A549 (cell line): ENCODE data around the gene AKAP10. TPM values are rescaled to one million over a fixed set of nuclear protein-coding genes. Genes with fewer than 3 reads are reported as not detected.
"Not testable (repeated sequence)": the region's sequence is repeated elsewhere in the genome, so short reads cannot be mapped to it uniquely, and the experiment has no call there.

Experiments
- ATAC-seq, 2 experiments: fragments of 200-7000 bp in 1 of 2; fragments of >200 bp in 1 of 2; cut with Nextera tagmentation in 1 of 2; cut with Tn5 transposase in 1 of 2; 3 replicates each; pipeline versions ENCODE4 v1.8.0 to v1.9.1; 2018 to 2020; ENCODE audit warnings: mild to moderate bottlenecking in 1 of 2, moderate library complexity in 1 of 2
- CTCF ChIA-PET: fragments of 300-600 bp; sonication (Branson Sonifier 250); formaldehyde crosslinking; extraction: SDS; loops from one replicate; lab custom pipeline; 2021; ENCODE audit warnings: antibody characterized with exemption, inconsistent platforms; lab: Yijun Ruan, JAX
- POLR2A ChIA-PET: fragments of 350-600 bp; formaldehyde crosslinking; extraction: SDS; loops from one replicate; lab custom pipeline; 2021; ENCODE audit warnings: antibody characterized with exemption, inconsistent platforms; lab: Yijun Ruan, JAX
- DNase-seq, 2 experiments: peaks; one replicate each; pipeline versions ENCODE4 v3.0.0 to v3.0.0-alpha.2; 2011 to 2016; ENCODE audit warnings: low read depth in 1 of 2, low spot score in 1 of 2
- FAIRE-seq: peaks from 2 replicates; lab custom pipeline; 2011; peaks lifted over from hg19 to GRCh38; lab: Jason Lieb, UNC
- H3K27ac ChIP-seq, 2 experiments: fragments of >200 bp; sonication (Bioruptor Twin); formaldehyde crosslinking; 3 replicates each; pipeline ENCODE4 v1.5.1; 2016 to 2017
- H3K4me1 ChIP-seq: fragments of >200 bp; sonication (Bioruptor Twin); formaldehyde crosslinking; 3 replicates; pipeline ENCODE4 v1.6.1; 2016
- H3K4me2 ChIP-seq: fragments of >200 bp; sonication (Bioruptor Twin); formaldehyde crosslinking; 3 replicates; pipeline ENCODE4 v1.6.1; 2016
- H3K4me3 ChIP-seq: fragments of >200 bp; sonication (Bioruptor Twin); formaldehyde crosslinking; 3 replicates; pipeline ENCODE4 v1.5.1; 2016
- H3K9me3 ChIP-seq: fragments of >200 bp; sonication (Bioruptor Twin); formaldehyde crosslinking; 3 replicates; pipeline ENCODE4 v1.6.1; 2016
- ATOH8 ChIP-seq: fragments of 250-450 bp; sonication (Bioruptor Pico); IDR thresholded peaks from 2 replicates; pipeline ENCODE4 v1.5.0; 2020; ENCODE audit warnings: low read depth, mild to moderate bottlenecking, moderate library complexity
- BHLHE40 ChIP-seq: IDR thresholded peaks from 2 replicates; pipeline ENCODE4 v1.6.1; 2012; ENCODE audit warnings: low read depth, low read length, inconsistent platforms
- CBX8 ChIP-seq: fragments of 200-600 bp; sonication (generic); IDR thresholded peaks from 2 replicates; pipeline ENCODE4 v1.6.1; 2016
- EHF ChIP-seq: fragments of 250-450 bp; sonication (Bioruptor Pico); IDR thresholded peaks from 2 replicates; pipeline ENCODE4 v1.5.0; 2020; ENCODE audit warnings: mild to moderate bottlenecking
- EHMT2 ChIP-seq: fragments of 200-600 bp; sonication (generic); IDR thresholded peaks from 2 replicates; pipeline ENCODE4 v1.6.1; 2016; ENCODE audit warnings: antibody characterized with exemption, low read depth, mild to moderate bottlenecking, moderate library complexity
- EP300 ChIP-seq, 2 experiments: fragments of >200 bp; sonication (Bioruptor Twin); formaldehyde crosslinking; IDR thresholded peaks; 2 replicates in 1 of 2; 3 replicates in 1 of 2; pipeline ENCODE4 v1.6.1; 2016 to 2017
- HOXB13 ChIP-seq: fragments of 250-450 bp; sonication (Bioruptor Pico); IDR thresholded peaks from 2 replicates; pipeline ENCODE4 v1.5.0; 2020; ENCODE audit warnings: low read depth, mild to moderate bottlenecking, moderate library complexity
- HOXB5 ChIP-seq: fragments of 250-450 bp; sonication (Bioruptor Pico); IDR thresholded peaks from 2 replicates; pipeline ENCODE4 v1.5.0; 2020; ENCODE audit warnings: mild to moderate bottlenecking, moderate library complexity
- KDM5A ChIP-seq: fragments of 200-600 bp; sonication (generic); IDR thresholded peaks from 2 replicates; pipeline ENCODE4 v1.6.1; 2016; ENCODE audit warnings: antibody characterized with exemption, mild to moderate bottlenecking
- MAZ ChIP-seq: fragments of 150-350 bp; IDR thresholded peaks from 2 replicates; pipeline ENCODE4 v1.6.1; 2014; ENCODE audit warnings: antibody characterized with exemption, low read depth, low read length, borderline replicate concordance
- NFE2L2 ChIP-seq: fragments of 150-350 bp; conservative IDR thresholded peaks from 2 replicates; pipeline ENCODE4 v1.6.1; 2014; ENCODE audit warnings: low read length
- PHF8 ChIP-seq: fragments of 200-600 bp; sonication (generic); IDR thresholded peaks from 2 replicates; pipeline ENCODE4 v1.6.1; 2016; ENCODE audit warnings: low read depth, mild to moderate bottlenecking, antibody characterized with exemption, moderate library complexity, borderline replicate concordance
- TP53 ChIP-seq: fragments of 250-450 bp; sonication (Bioruptor Pico); IDR thresholded peaks from 2 replicates; pipeline ENCODE4 v1.5.0; 2021; ENCODE audit warnings: mild to moderate bottlenecking, moderate library complexity
- ZFP36 ChIP-seq: fragments of 450-650 bp; IDR thresholded peaks from 2 replicates; pipeline ENCODE4 v1.6.1; 2014; ENCODE audit warnings: borderline replicate concordance; ENCODE audit not compliant: partially characterized antibody
- WGBS: methylation state at CpG from one replicate; pipeline ENCODE4 v1.1.6; 2017; ENCODE audit errors: missing lambda C conversion rate; 5-methylcytosine and 5-hydroxymethylcytosine counted together
- polyA plus RNA-seq, 4 experiments: library from polyadenylated mRNA; depleted of rRNA in 3 of 4; stranded (reverse); fragments of >200 nt; fragmentation: RNase III in 1 of 4; extraction: RNeasy Plus Mini Kit Qiagen cat#74134 plus additional on column Dnase treatment in 1 of 4; gene quantifications; 2 replicates in 3 of 4; 3 replicates in 1 of 4; pipeline ENCODE4 v1.2.3, GENCODE V29; 2011 to 2017

AKAP10 gene
- polyA plus RNA-seq, 2 of the 4 experiments (the other 2 are of a cell fraction): 22.0 to 51.1 TPM

- H3K4me3 ChIP-seq, CTCF ChIA-PET, DNase-seq, H3K9me3 ChIP-seq, ATAC-seq, FAIRE-seq, POLR2A ChIA-PET: not testable (repeated sequence)
- 74% methylated on average over 5 of the region's 5 CpGs for WGBS
- Histone ChIP-seq H3K4me1 (peaks cover 40% of the 10 kb centered on the region), H3K4me2 (peak overlapping the region; percentile 48), H3K27ac (peak overlapping the region in 1 of 2 experiments; percentile 47; a peak in 2 of 6 replicates)
- TF ChIP-seq HOXB13 (0 out of 2 replicates have a peak, but pooled peaks have one; percentile 39), ATOH8 (CRISPR knock-in tag) (peak; percentile 63; the same call in 1 of the 2 replicates), HOXB5 (CRISPR knock-in tag) (peak; percentile 57; the same call in 1 of the 2 replicates)
Measured at GRCh38 chr17:19951411-19951810, 26.2 kb downstream of the AKAP10 start.

- peaks cover 33% of the 10 kb centered on the region for H3K4me1 ChIP-seq
- H3K27ac ChIP-seq, H3K4me3 ChIP-seq, H3K4me2 ChIP-seq, H3K9me3 ChIP-seq, CTCF ChIA-PET, FAIRE-seq, POLR2A ChIA-PET, DNase-seq, ATAC-seq: not testable (repeated sequence)
- WGBS: 95% methylated on average over 25 of the region's 43 CpGs
Measured at GRCh38 chr17:19950624-19951195, 26.9 kb downstream of the AKAP10 start.

- Histone ChIP-seq H3K4me1 (peaks cover 29% of the 10 kb centered on the region), H3K9me3 (no peaks in the 10 kb centered on the region), H3K4me3 (no peak overlapping the region), H3K27ac (peak overlapping the region; percentile 11 to 38; a peak in 2 of 6 replicates), H3K4me2 (no peak overlapping the region)
- POLR2A ChIA-PET: no interaction called here
- DNase-seq: peak; percentile 21 to 24
- peak; percentile 28 for FAIRE-seq
- CTCF ChIA-PET: interaction anchor here (1.2 to 1.5 kb wide), 2 partner anchors 12 to 15 kb away, joined by 5 to 6 read pairs; no protein-coding TSS in a partner anchor
- peak; percentile 43 to 81; a peak in 4 of 6 replicates for ATAC-seq
- TF ChIP-seq BHLHE40: no peak
- no peak for TF ChIP-seq ZFP36
- 61% methylated on average over 10 of the region's 10 CpGs for WGBS
Measured at GRCh38 chr17:19948116-19948943, 29.3 kb downstream of the AKAP10 start.

- 94% methylated on average over 20 of the region's 20 CpGs for WGBS
- H3K4me1 ChIP-seq: peaks cover 30% of the 10 kb centered on the region
- no peak overlapping the region for H3K27ac ChIP-seq
- H3K9me3 ChIP-seq: no peaks in the 10 kb centered on the region
- H3K4me3 ChIP-seq: no peak overlapping the region
- TF ChIP-seq PHF8: no peak
- no peak for TF ChIP-seq HOXB13
- TF ChIP-seq EHF (CRISPR knock-in tag): no peak
- TF ChIP-seq, all 56 proteins: peak for 0
- ATAC-seq (no peak), FAIRE-seq (no peak), DNase-seq (no peak)
- no peak overlapping the region for H3K4me2 ChIP-seq
- POLR2A ChIA-PET: no interaction called here
- CTCF ChIA-PET: interaction anchor here (0.5 to 1.2 kb wide), 2 partner anchors 10 to 153 kb away, joined by 3 to 6 read pairs; no protein-coding TSS in a partner anchor
Measured at GRCh38 chr17:19946921-19947320, 30.7 kb downstream of the AKAP10 start.

- WGBS: 90% methylated on average over 2 of the region's 2 CpGs
- TF ChIP-seq EP300 (IDR thresholded peaks at IDR 0.05): no peak
- TF ChIP-seq KDM5A: no peak
- TF ChIP-seq MAZ: no peak
- TF ChIP-seq NFE2L2: no peak
- TF ChIP-seq EHMT2: no peak
- no peak for TF ChIP-seq TP53 (CRISPR knock-in tag)
- no peak for TF ChIP-seq EHF (CRISPR knock-in tag)
- TF ChIP-seq CBX8: no peak
- POLR2A ChIA-PET: no interaction called here
- H3K27ac ChIP-seq: no peak overlapping the region
- ATAC-seq (no peak), FAIRE-seq (no peak), DNase-seq (no peak)
- no peak overlapping the region for H3K4me2 ChIP-seq
- H3K4me1 ChIP-seq: peaks cover 44% of the 10 kb centered on the region
- no peak overlapping the region for H3K4me3 ChIP-seq
- no peaks in the 10 kb centered on the region for H3K9me3 ChIP-seq
- CTCF ChIA-PET: interaction anchor here (0.6 to 1.9 kb wide), 6 partner anchors 10 to 582 kb away, joined by 3 to 7 read pairs (median 3); no protein-coding TSS in a partner anchor
Measured at GRCh38 chr17:19945009-19945626, 32.5 kb downstream of the AKAP10 start.
